GM23338 (cell line): Measurements from ENCODE around the gene KIAA1549.

Experiments used
- CREB1 ChIP-seq: fragments of 250-450 bp; sonication (Bioruptor Pico); IDR thresholded peaks from 2 replicates; pipeline ENCODE4 v1.5.0; 2020; ENCODE audit warnings: low read depth, mild to moderate bottlenecking, moderate library complexity
- CTCF ChIP-seq, 2 experiments: fragments of 200-600 bp in 1 of 2; sonication (generic) in 1 of 2; conservative IDR thresholded peaks; 2 replicates each; pipeline versions ENCODE4 v1.5.1 to v1.6.1; 2016 to 2017; ENCODE audit warnings: antibody characterized with exemption in 2 of 2, low read depth in 2 of 2, mild to moderate bottlenecking in 2 of 2, moderate library complexity in 1 of 2
- ETS1 ChIP-seq: IDR thresholded peaks from 2 replicates; pipeline ENCODE4 v1.6.1; 2016; ENCODE audit warnings: antibody characterized with exemption
- EZH2 ChIP-seq: fragments of 200-600 bp; sonication (generic); IDR thresholded peaks from one replicate; pipeline ENCODE4 v1.8.0; 2017; ENCODE audit warnings: antibody characterized with exemption, mild to moderate bottlenecking, low read depth; ENCODE audit not compliant: unreplicated experiment
- EZH2phosphoT487 ChIP-seq: fragments of 200-600 bp; sonication (generic); IDR thresholded peaks from one replicate; pipeline ENCODE4 v1.8.1; 2018; ENCODE audit warnings: antibody characterized with exemption; ENCODE audit not compliant: unreplicated experiment
- JUNB ChIP-seq: IDR thresholded peaks from one replicate; pipeline ENCODE4 v1.6.1; 2016; ENCODE audit warnings: antibody characterized with exemption; ENCODE audit not compliant: unreplicated experiment
- POLR2AphosphoS5 ChIP-seq: IDR thresholded peaks from 2 replicates; pipeline ENCODE4 v1.6.1; 2016; ENCODE audit warnings: antibody characterized with exemption, low read depth
- REST ChIP-seq: IDR thresholded peaks from one replicate; pipeline ENCODE4 v1.6.1; 2018; ENCODE audit warnings: antibody characterized with exemption; ENCODE audit not compliant: unreplicated experiment
- STAT1 ChIP-seq: IDR thresholded peaks from one replicate; pipeline ENCODE4 v1.6.1; 2016; ENCODE audit warnings: antibody characterized with exemption; ENCODE audit not compliant: unreplicated experiment
- ZNF331 ChIP-seq: fragments of 250-450 bp; sonication (Bioruptor Pico); IDR thresholded peaks from 2 replicates; pipeline ENCODE4 v1.5.0; 2020; ENCODE audit warnings: low read depth, mild to moderate bottlenecking, moderate library complexity
- ZNF462 ChIP-seq: fragments of 250-450 bp; sonication (Bioruptor Pico); IDR thresholded peaks from 2 replicates; pipeline ENCODE4 v1.5.0; 2020; ENCODE audit warnings: mild to moderate bottlenecking, moderate library complexity

- TF ChIP-seq CTCF (conservative IDR thresholded peaks at IDR 0.05; ENCODE audit: low read depth in 2 of 2) (no peak), POLR2AphosphoS5 (no peak), EZH2 (no peak), REST (no peak), EZH2phosphoT487 (no peak), ETS1 (no peak), JUNB (no peak), STAT1 (no peak), ZNF331 (CRISPR knock-in tag) (no peak), ZNF462 (CRISPR knock-in tag) (no peak), CREB1 (CRISPR knock-in tag) (no peak)
These were observed 37.7 kb upstream of the KIAA1549 start for GRCh38 chr7:139018910-139019309.
